Measurements from ENCODE around the gene ANKRD17. TPM values are rescaled to one million over a fixed set of nuclear protein-coding genes. Genes with fewer than 3 reads are reported as not detected.

ANKRD17 gene
- total and polyA plus RNA-seq, 9 of the 15 experiments (the other 6 are each of a cell fraction or from before 2014, with no cell fraction given): 25.5 to 86.9 (median 52.2) TPM

GRCh38 chr4:73069338-73070073, 189.1 kb downstream of the ANKRD17 start, which contains the start of gene COX18 (continued):
- peak; percentile 92 for TF ChIP-seq FIP1L1 (IDR thresholded peaks at IDR 0.05; ENCODE audit: low read depth, low read length, poor library complexity, severe bottlenecking)
- TF ChIP-seq KLF1 (tag; IDR thresholded peaks at IDR 0.05): peak; percentile 51; the same call in 1 of the 2 replicates
- TF ChIP-seq RERE (CRISPR knock-in tag; IDR thresholded peaks at IDR 0.05; ENCODE audit: borderline replicate concordance): no peak
- no peak for TF ChIP-seq ZNF436 (CRISPR knock-in tag; IDR thresholded peaks at IDR 0.05)
- peak; percentile 50; the same call in 1 of the 2 replicates for TF ChIP-seq LCOR (CRISPR knock-in tag; IDR thresholded peaks at IDR 0.05)
- peak; percentile 98 for TF ChIP-seq RBBP5 (IDR thresholded peaks at IDR 0.05; ENCODE audit: borderline replicate concordance, insufficient read depth, low read length, poor library complexity, severe bottlenecking)
- no peak for TF ChIP-seq SMARCB1 (IDR thresholded peaks at IDR 0.05; ENCODE audit: insufficient read length, low read depth)
- 0 out of 2 replicates have a peak, but pooled peaks have one; percentile 50 for TF ChIP-seq ZNF431 (CRISPR knock-in tag; IDR thresholded peaks at IDR 0.05)
- no peak for TF ChIP-seq DNMT1 (IDR thresholded peaks at IDR 0.05)
- TF ChIP-seq ZBTB26 (CRISPR knock-in tag; IDR thresholded peaks at IDR 0.05): no peak
- no peak for TF ChIP-seq RBM25 (IDR thresholded peaks at IDR 0.05; ENCODE audit: low read depth, low read length, severe bottlenecking)
- TF ChIP-seq MLX (CRISPR knock-in tag; conservative IDR thresholded peaks at IDR 0.05): no peak
- TF ChIP-seq NFYB (IDR thresholded peaks at IDR 0.05; ENCODE audit: extremely low read depth, insufficient read length): no peak
- TF ChIP-seq E2F4 (CRISPR knock-in tag; IDR thresholded peaks at IDR 0.05; ENCODE audit: low read depth): peak; percentile 67; the same call in 1 of the 2 replicates
- peak; percentile 52 for TF ChIP-seq BRD9 (IDR thresholded peaks at IDR 0.05; ENCODE audit: low read depth, partially characterized antibody)
